GM06990 (cell line): ENCODE data around the gene LDB3.

Source experiments
- DNase-seq: peaks from one replicate; pipeline ENCODE4 v3.0.0-alpha.2; 2011; ENCODE audit not compliant: insufficient read length; ENCODE audit errors: extremely low read depth
- H3K27me3 ChIP-seq: replicated peaks from 2 replicates; pipeline ENCODE4 v1.6.0; 2011; ENCODE audit warnings: low read length; ENCODE audit not compliant: control insufficient read depth, insufficient read depth
- H3K36me3 ChIP-seq: 2 replicates; pipeline ENCODE4 v1.5.1; 2011; ENCODE audit warnings: low read length; ENCODE audit not compliant: control insufficient read depth, insufficient read depth
- H3K4me3 ChIP-seq: replicated peaks from 2 replicates; pipeline ENCODE4 v1.5.1; 2011; ENCODE audit warnings: low read depth, mild to moderate bottlenecking, control low read depth, low read length
- CTCF ChIP-seq: IDR thresholded peaks from 2 replicates; pipeline ENCODE4 v1.5.1; 2011; ENCODE audit warnings: low read length, control low read depth, mild to moderate bottlenecking, inconsistent platforms; ENCODE audit not compliant: insufficient read depth, poor library complexity, severe bottlenecking

Gene LDB3

GRCh38 chr10:86663576-86664339 lies 4.6 kb upstream of the LDB3 start:
- Histone ChIP-seq H3K36me3 (no peaks in the 10 kb centered on the region), H3K27me3 (no peaks in the 10 kb centered on the region; the same call in 1 of the 2 replicates), H3K4me3 (no peak overlapping the region)
- no peak for TF ChIP-seq CTCF
- DNase-seq, result no peak

GRCh38 chr10:86664341-86665217 lies 3.7 kb upstream of the LDB3 start:
- TF ChIP-seq CTCF, result no peak
- Histone ChIP-seq H3K36me3 (no peaks in the 10 kb centered on the region), H3K4me3 (no peak overlapping the region), H3K27me3 (peaks cover 1% of the 10 kb centered on the region; the same call in 1 of the 2 replicates)
- no peak for DNase-seq

GRCh38 chr10:86665218-86665607 lies 3.1 kb upstream of the LDB3 start:
- no peak for TF ChIP-seq CTCF
- DNase-seq, result no peak
- Histone ChIP-seq H3K36me3 (no peaks in the 10 kb centered on the region), H3K4me3 (no peak overlapping the region), H3K27me3 (peaks cover 1% of the 10 kb centered on the region; the same call in 1 of the 2 replicates)

- H3K4me3 ChIP-seq, result no peak overlapping the region
- no peak for DNase-seq
- peaks cover 1% of the 10 kb centered on the region; the same call in 1 of the 2 replicates for H3K27me3 ChIP-seq
- H3K36me3 ChIP-seq, result no peaks in the 10 kb centered on the region
- no peak for TF ChIP-seq CTCF
Measured at GRCh38 chr10:86665868-86666267, 2.4 kb upstream of the LDB3 start.

GRCh38 chr10:86666538-86666937 lies 1.8 kb upstream of the LDB3 start:
- no peak overlapping the region for H3K4me3 ChIP-seq
- no peak for TF ChIP-seq CTCF
- H3K36me3 ChIP-seq, result no peaks in the 10 kb centered on the region
- peaks cover 1% of the 10 kb centered on the region; the same call in 1 of the 2 replicates for H3K27me3 ChIP-seq
- DNase-seq, result no peak
